ENCODE measurements around the gene PCLO.

PCLO gene

GRCh38 chr7:82839555-82839954, 323.1 kb downstream of the PCLO start:
- H3K27ac ChIP-seq (ENCODE audit: poor library complexity, severe bottlenecking) = no peak overlapping the region
- H3K9me3 ChIP-seq (ENCODE audit: severe bottlenecking) = peaks cover 1% of the 10 kb centered on the region
- H3K4me1 ChIP-seq (ENCODE audit: insufficient read depth, poor library complexity, severe bottlenecking) = no peaks in the 10 kb centered on the region
- ATAC-seq (ENCODE audit: low read depth) (no peak), DNase-seq (ENCODE audit: low spot score) (no peak)
- H3K27me3 ChIP-seq (ENCODE audit: insufficient read depth, poor library complexity, severe bottlenecking) = no peaks in the 10 kb centered on the region
- H3K36me3 ChIP-seq (ENCODE audit: low read depth) = peaks cover 4% of the 10 kb centered on the region; the same call in 1 of the 2 replicates
- no peak for TF ChIP-seq CTCF (IDR thresholded peaks at IDR 0.05; ENCODE audit: poor library complexity, severe bottlenecking)
- H3K4me3 ChIP-seq (ENCODE audit: severe bottlenecking) = no peak overlapping the region

- no peak overlapping the region for H3K4me3 ChIP-seq (ENCODE audit: severe bottlenecking)
- DNase-seq (ENCODE audit: low spot score) (no peak), ATAC-seq (ENCODE audit: low read depth) (no peak)
- no peak for TF ChIP-seq CTCF (IDR thresholded peaks at IDR 0.05; ENCODE audit: poor library complexity, severe bottlenecking)
- no peak overlapping the region for H3K27ac ChIP-seq (ENCODE audit: poor library complexity, severe bottlenecking)
- H3K27me3 ChIP-seq (ENCODE audit: insufficient read depth, poor library complexity, severe bottlenecking) = no peaks in the 10 kb centered on the region
- H3K4me1 ChIP-seq (ENCODE audit: insufficient read depth, poor library complexity, severe bottlenecking) = no peaks in the 10 kb centered on the region
- peaks cover 1% of the 10 kb centered on the region for H3K9me3 ChIP-seq (ENCODE audit: severe bottlenecking)
- H3K36me3 ChIP-seq (ENCODE audit: low read depth) = peaks cover 4% of the 10 kb centered on the region; the same call in 1 of the 2 replicates
These were observed 323.6 kb downstream of the PCLO start for GRCh38 chr7:82839063-82839462.

GRCh38 chr7:82838314-82838713, 324.4 kb downstream of the PCLO start:
- H3K27ac ChIP-seq (ENCODE audit: poor library complexity, severe bottlenecking) = no peak overlapping the region
- H3K4me3 ChIP-seq (ENCODE audit: severe bottlenecking) = no peak overlapping the region
- peaks cover 1% of the 10 kb centered on the region for H3K9me3 ChIP-seq (ENCODE audit: severe bottlenecking)
- no peaks in the 10 kb centered on the region for H3K4me1 ChIP-seq (ENCODE audit: insufficient read depth, poor library complexity, severe bottlenecking)
- TF ChIP-seq CTCF (IDR thresholded peaks at IDR 0.05; ENCODE audit: poor library complexity, severe bottlenecking) = no peak
- peaks cover 4% of the 10 kb centered on the region; the same call in 1 of the 2 replicates for H3K36me3 ChIP-seq (ENCODE audit: low read depth)
- no peaks in the 10 kb centered on the region for H3K27me3 ChIP-seq (ENCODE audit: insufficient read depth, poor library complexity, severe bottlenecking)
- ATAC-seq (ENCODE audit: low read depth) (no peak), DNase-seq (ENCODE audit: low spot score) (no peak)

- Histone ChIP-seq H3K27ac (ENCODE audit: poor library complexity, severe bottlenecking) (no peak overlapping the region), H3K9me3 (ENCODE audit: severe bottlenecking) (no peaks in the 10 kb centered on the region), H3K36me3 (ENCODE audit: low read depth) (no peaks in the 10 kb centered on the region), H3K4me3 (ENCODE audit: severe bottlenecking) (no peak overlapping the region), H3K4me1 (ENCODE audit: insufficient read depth, poor library complexity, severe bottlenecking) (no peaks in the 10 kb centered on the region), H3K27me3 (ENCODE audit: insufficient read depth, poor library complexity, severe bottlenecking) (no peaks in the 10 kb centered on the region)
- DNase-seq (ENCODE audit: low spot score) (no peak), ATAC-seq (ENCODE audit: low read depth) (no peak)
- no peak for TF ChIP-seq CTCF (IDR thresholded peaks at IDR 0.05; ENCODE audit: poor library complexity, severe bottlenecking)
These were observed 339.6 kb downstream of the PCLO start for GRCh38 chr7:82823073-82823472.

GRCh38 chr7:82821037-82821436, 341.6 kb downstream of the PCLO start:
- no peak for DNase-seq (ENCODE audit: low spot score)
- H3K9me3 ChIP-seq (ENCODE audit: severe bottlenecking) = no peaks in the 10 kb centered on the region
- TF ChIP-seq CTCF (IDR thresholded peaks at IDR 0.05; ENCODE audit: poor library complexity, severe bottlenecking) = no peak
- no peak for ATAC-seq (ENCODE audit: low read depth)
- H3K27ac ChIP-seq (ENCODE audit: poor library complexity, severe bottlenecking) = no peak overlapping the region
- H3K4me1 ChIP-seq (ENCODE audit: insufficient read depth, poor library complexity, severe bottlenecking) = no peaks in the 10 kb centered on the region
- no peak overlapping the region for H3K4me3 ChIP-seq (ENCODE audit: severe bottlenecking)
- no peaks in the 10 kb centered on the region for H3K27me3 ChIP-seq (ENCODE audit: insufficient read depth, poor library complexity, severe bottlenecking)
- no peaks in the 10 kb centered on the region for H3K36me3 ChIP-seq (ENCODE audit: low read depth)

Data from RWPE2 (cell line).